GM23338 (cell line): ENCODE results near the gene MIAT. TPM values are rescaled to one million over a fixed set of nuclear protein-coding genes. Genes with fewer than 3 reads are reported as not detected.

Experiments used
- ATAC-seq: fragments of 200-7000 bp; cut with Tn5 transposase; 3 replicates; pipeline ENCODE4 v1.9.1; 2020
- DNase-seq: peaks from one replicate; pipeline ENCODE4 v3.0.0-alpha.2; 2015; ENCODE audit warnings: low spot score
- H2AFZ ChIP-seq: fragments of 200-600 bp; sonication (generic); 2 replicates; pipeline ENCODE4 v1.8.0; 2016; ENCODE audit warnings: antibody characterized with exemption, mild to moderate bottlenecking, moderate library complexity
- H3F3A ChIP-seq: fragments of 200-600 bp; sonication (generic); replicated peaks from 2 replicates; pipeline ENCODE4 v1.8.0; 2017; ENCODE audit warnings: antibody characterized with exemption, mixed run types, low read depth
- H3K27ac ChIP-seq: fragments of 200-600 bp; sonication (generic); 2 replicates; pipeline ENCODE4 v1.6.1; 2016; ENCODE audit warnings: low read depth
- H3K27me3 ChIP-seq: fragments of 200-600 bp; sonication (generic); 2 replicates; pipeline ENCODE4 v1.8.0; 2016; ENCODE audit warnings: mild to moderate bottlenecking, mixed run types, moderate library complexity; ENCODE audit not compliant: insufficient read depth
- H3K36me3 ChIP-seq: fragments of 200-600 bp; sonication (generic); 2 replicates; pipeline ENCODE4 v1.8.0; 2016; ENCODE audit warnings: mild to moderate bottlenecking; ENCODE audit not compliant: insufficient read depth
- H3K4me1 ChIP-seq: fragments of 200-600 bp; sonication (generic); 2 replicates; pipeline ENCODE4 v1.8.0; 2016; ENCODE audit warnings: mild to moderate bottlenecking, moderate library complexity; ENCODE audit not compliant: insufficient read depth
- H3K4me2 ChIP-seq: fragments of 200-600 bp; sonication (generic); 2 replicates; pipeline ENCODE4 v1.7.1; 2017; ENCODE audit warnings: mixed run types
- H3K4me3 ChIP-seq: fragments of 200-600 bp; sonication (generic); 2 replicates; pipeline ENCODE4 v1.6.1; 2016; ENCODE audit warnings: mixed run types
- H3K79me2 ChIP-seq: fragments of 200-600 bp; sonication (generic); replicated peaks from 2 replicates; pipeline ENCODE4 v1.8.0; 2017; ENCODE audit warnings: mild to moderate bottlenecking; ENCODE audit not compliant: insufficient read depth
- H3K9me2 ChIP-seq: fragments of 200-600 bp; sonication (generic); 2 replicates; pipeline ENCODE4 v1.8.0; 2017; ENCODE audit not compliant: insufficient read depth
- H4K20me1 ChIP-seq: fragments of 200-600 bp; sonication (generic); replicated peaks from 2 replicates; pipeline ENCODE4 v1.8.0; 2017; ENCODE audit warnings: mild to moderate bottlenecking; ENCODE audit not compliant: insufficient read depth
- H3K27ac Mint-ChIP-seq: 2 replicates; pipeline ENCODE4 v1.8.0; 2020; ENCODE audit warnings: inconsistent platforms, mild to moderate bottlenecking, moderate library complexity, mixed read lengths
- H3K27me3 Mint-ChIP-seq: 3 replicates; pipeline ENCODE4 v1.8.0; 2022; ENCODE audit warnings: low read depth, mild to moderate bottlenecking, moderate library complexity, mixed read lengths, inconsistent platforms; ENCODE audit not compliant: insufficient read depth, poor library complexity
- H3K36me3 Mint-ChIP-seq: 3 replicates; pipeline ENCODE4 v1.8.0; 2021; ENCODE audit warnings: low read depth, mild to moderate bottlenecking, inconsistent platforms, moderate library complexity, mixed read lengths
- H3K4me1 Mint-ChIP-seq: 3 replicates; pipeline ENCODE4 v1.8.0; 2020; ENCODE audit warnings: mild to moderate bottlenecking, inconsistent platforms, mixed read lengths
- H3K4me3 Mint-ChIP-seq: 3 replicates; pipeline ENCODE4 v1.8.0; 2021; ENCODE audit warnings: moderate library complexity, mild to moderate bottlenecking, inconsistent platforms, mixed read lengths
- H3K9me3 Mint-ChIP-seq: 3 replicates; pipeline ENCODE4 v1.8.0; 2020; ENCODE audit warnings: moderate library complexity, mild to moderate bottlenecking, inconsistent platforms, mixed read lengths
- CREB1 ChIP-seq: fragments of 250-450 bp; sonication (Bioruptor Pico); IDR thresholded peaks from 2 replicates; pipeline ENCODE4 v1.5.0; 2020; ENCODE audit warnings: low read depth, mild to moderate bottlenecking, moderate library complexity
- CTCF ChIP-seq, 2 experiments: fragments of 200-600 bp in 1 of 2; sonication (generic) in 1 of 2; conservative IDR thresholded peaks; 2 replicates each; pipeline versions ENCODE4 v1.5.1 to v1.6.1; 2016 to 2017; ENCODE audit warnings: antibody characterized with exemption in 2 of 2, low read depth in 2 of 2, mild to moderate bottlenecking in 2 of 2, moderate library complexity in 1 of 2
- ETS1 ChIP-seq: IDR thresholded peaks from 2 replicates; pipeline ENCODE4 v1.6.1; 2016; ENCODE audit warnings: antibody characterized with exemption
- EZH2phosphoT487 ChIP-seq: fragments of 200-600 bp; sonication (generic); IDR thresholded peaks from one replicate; pipeline ENCODE4 v1.8.1; 2018; ENCODE audit warnings: antibody characterized with exemption; ENCODE audit not compliant: unreplicated experiment
- NANOG ChIP-seq: IDR thresholded peaks from 2 replicates; pipeline ENCODE4 v1.6.1; 2016; ENCODE audit warnings: antibody characterized with exemption, borderline replicate concordance
- POLR2AphosphoS5 ChIP-seq: IDR thresholded peaks from 2 replicates; pipeline ENCODE4 v1.6.1; 2016; ENCODE audit warnings: antibody characterized with exemption, low read depth
- REST ChIP-seq: IDR thresholded peaks from one replicate; pipeline ENCODE4 v1.6.1; 2018; ENCODE audit warnings: antibody characterized with exemption; ENCODE audit not compliant: unreplicated experiment
- STAT1 ChIP-seq: IDR thresholded peaks from one replicate; pipeline ENCODE4 v1.6.1; 2016; ENCODE audit warnings: antibody characterized with exemption; ENCODE audit not compliant: unreplicated experiment
- ZNF114 ChIP-seq: fragments of 250-450 bp; sonication (Bioruptor Pico); IDR thresholded peaks from 2 replicates; pipeline ENCODE4 v1.5.0; 2020; ENCODE audit warnings: mild to moderate bottlenecking, moderate library complexity
- ZNF331 ChIP-seq: fragments of 250-450 bp; sonication (Bioruptor Pico); IDR thresholded peaks from 2 replicates; pipeline ENCODE4 v1.5.0; 2020; ENCODE audit warnings: low read depth, mild to moderate bottlenecking, moderate library complexity
- ZNF462 ChIP-seq: fragments of 250-450 bp; sonication (Bioruptor Pico); IDR thresholded peaks from 2 replicates; pipeline ENCODE4 v1.5.0; 2020; ENCODE audit warnings: mild to moderate bottlenecking, moderate library complexity
- polyA plus RNA-seq: library from polyadenylated mRNA; unstranded; fragments of >200 nt; fragmentation: Nextera tagmentation; extraction: Ambion mirVana; gene quantifications from 2 replicates; pipeline ENCODE4 v1.2.1, GENCODE V29; 2016
- total RNA-seq: library from RNA; depleted of rRNA; stranded (reverse); fragments of >200 nt; shearing (Covaris generic); gene quantifications from 2 replicates; pipeline ENCODE4 v1.2.3, GENCODE V29; 2014

MIAT gene
- total and polyA plus RNA-seq, 2 experiments from 2014 or later, result 10.0 to 63.6 TPM

- Mint-ChIP-seq H3K36me3 (peaks cover 24% of the 10 kb centered on the region), H3K4me1 (peaks cover 27% of the 10 kb centered on the region), H3K27me3 (peaks cover 7% of the 10 kb centered on the region), H3K9me3 (no peaks in the 10 kb centered on the region), H3K27ac (peak overlapping the region; percentile 91), H3K4me3 (peak overlapping the region; percentile 90)
- Histone ChIP-seq H3F3A (peaks cover 5% of the 10 kb centered on the region; the same call in 1 of the 2 replicates), H3K36me3 (0 out of 2 replicates have a peak, but pooled peaks cover 8% of the 10 kb centered on the region), H2AFZ (no peak overlapping the region), H3K79me2 (peaks cover 50% of the 10 kb centered on the region), H4K20me1 (peaks cover 7% of the 10 kb centered on the region; the same call in 1 of the 2 replicates), H3K4me3 (peak overlapping the region; percentile 99), H3K4me1 (peaks cover 26% of the 10 kb centered on the region), H3K4me2 (peak overlapping the region; percentile 99), H3K9me2 (no peaks in the 10 kb centered on the region), H3K27me3 (peaks cover 12% of the 10 kb centered on the region), H3K27ac (peak overlapping the region; percentile 72)
- DNase-seq (peak; percentile 99), ATAC-seq (peak; percentile 72)
- no peak for TF ChIP-seq ZNF331
- peak; percentile 38; the same call in 1 of the 2 replicates for TF ChIP-seq CREB1 (CRISPR knock-in tag)
- no peak for TF ChIP-seq ZNF462 (CRISPR knock-in tag)
- TF ChIP-seq POLR2AphosphoS5, result peak; percentile 55
- TF ChIP-seq EZH2phosphoT487, result no peak
- TF ChIP-seq STAT1, result no peak
- TF ChIP-seq ETS1, result no peak; the same call in 1 of the 2 replicates
- TF ChIP-seq NANOG, result no peak
- no peak for TF ChIP-seq ZNF114
- no peak for TF ChIP-seq REST
- TF ChIP-seq CTCF (conservative IDR thresholded peaks at IDR 0.05; ENCODE audit: low read depth in 2 of 2), result no peak
Measured at GRCh38 chr22:26658671-26659478, 1.5 kb downstream of the MIAT start.
